ENCODE measurements around the gene PLOD1. TPM values are rescaled to one million over a fixed set of nuclear protein-coding genes. Genes with fewer than 3 reads are reported as not detected.
A peak's percentile ranks its signal among the peaks of the same experiment; 100 is the strongest.
"Not testable (repeated sequence)": the region's sequence is repeated elsewhere in the genome, so short reads cannot be mapped to it uniquely, and the experiment has no call there.

PLOD1 gene
- total RNA-seq, 1 donor from 2014 or later: 199 TPM

GRCh38 chr1:11912482-11913216 lies 21.9 kb upstream of the PLOD1 start:
- not testable (repeated sequence) for DNase-seq

- DNase-seq: no peak
These were observed 21.2 kb upstream of the PLOD1 start for GRCh38 chr1:11913291-11913690.

GRCh38 chr1:11914024-11914423 lies 20.5 kb upstream of the PLOD1 start:
- DNase-seq: no peak

- no peak for DNase-seq
These were observed 15.6 kb upstream of the PLOD1 start for GRCh38 chr1:11918799-11919519.

- DNase-seq: no peak
These were observed 14.9 kb upstream of the PLOD1 start for GRCh38 chr1:11919621-11920020.

GRCh38 chr1:11920239-11920903 lies 14.1 kb upstream of the PLOD1 start:
- no peak for DNase-seq

- no peak for DNase-seq
These were observed 13.5 kb upstream of the PLOD1 start for GRCh38 chr1:11921022-11921421.

- no peak for DNase-seq
These were observed 11.3 kb upstream of the PLOD1 start for GRCh38 chr1:11923069-11923826.

- no peak for DNase-seq
These were observed 10.7 kb upstream of the PLOD1 start for GRCh38 chr1:11923827-11924113.

- no peak for DNase-seq
These were observed 10.0 kb upstream of the PLOD1 start for GRCh38 chr1:11924334-11925195.

- DNase-seq: not testable (repeated sequence)
These were observed 9.2 kb upstream of the PLOD1 start for GRCh38 chr1:11925196-11925937.

- DNase-seq: no peak
These were observed 8.6 kb upstream of the PLOD1 start for GRCh38 chr1:11925938-11926292.

- DNase-seq: peak; percentile 78
These were observed 6.5 kb upstream of the PLOD1 start for GRCh38 chr1:11927866-11928592.

GRCh38 chr1:11929849-11930248 lies 4.7 kb upstream of the PLOD1 start:
- DNase-seq: peak; percentile 96

GRCh38 chr1:11930571-11931445 lies 3.7 kb upstream of the PLOD1 start:
- DNase-seq: peak; percentile 72

- no peak for DNase-seq
These were observed 2.7 kb upstream of the PLOD1 start for GRCh38 chr1:11931845-11932244.

GRCh38 chr1:11935057-11935412 lies 518 bp downstream of the PLOD1 start:
- no peak for DNase-seq

- DNase-seq: not testable (repeated sequence)
These were observed 1.2 kb downstream of the PLOD1 start for GRCh38 chr1:11935733-11936132.
